GM18868 (cell line): ENCODE measurements around the gene KRT4.
"Not testable (repeated sequence)": the region's sequence is repeated elsewhere in the genome, so short reads cannot be mapped to it uniquely, and the experiment has no call there.

ENCODE experiments used
- ATAC-seq: cut with Tn5 transposase; IDR thresholded peaks from one replicate; pipeline ENCODE4 v1.9.1; 2021; ENCODE audit warnings: mild to moderate bottlenecking, moderate library complexity; ENCODE audit not compliant: unreplicated experiment

Gene KRT4

DNA sequence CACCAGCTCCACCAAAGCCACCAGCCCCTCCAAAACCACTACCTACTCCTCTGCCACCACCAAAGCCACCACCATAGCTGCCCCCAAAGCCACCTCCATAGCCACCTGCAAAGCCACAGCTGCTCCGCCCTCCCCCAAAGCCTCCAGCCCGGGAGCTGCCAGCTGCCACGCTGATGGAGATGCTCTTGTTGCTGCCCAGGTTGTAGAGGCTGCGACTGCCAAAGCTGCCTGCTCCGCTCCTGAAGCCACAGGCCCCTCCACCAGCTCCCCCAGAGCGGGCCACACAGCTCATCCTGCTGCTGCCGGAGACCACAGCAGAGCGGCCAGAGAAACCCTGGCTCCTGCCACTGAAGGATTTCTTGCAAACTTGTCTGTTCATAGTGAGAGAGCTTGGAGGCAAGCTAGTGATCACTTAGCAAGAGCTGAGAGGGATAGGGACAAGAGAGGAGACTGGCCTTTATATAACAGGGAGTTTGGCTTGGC is 37.0 kb downstream of the KRT4 start, which contains the start of gene KRT76:
TSS of gene KRT76 (minus strand) at position 433 of the 483 bp plus-strand sequence. CDS start at position 379, 54 bp downstream.
- ATAC-seq: no peak

- no peak for ATAC-seq
Measured at GRCh38 chr12:52776435-52776834, 37.5 kb downstream of the KRT4 start.

GRCh38 chr12:52774629-52775250 is 39.2 kb downstream of the KRT4 start:
- ATAC-seq: no peak

GRCh38 chr12:52772772-52773171 is 41.1 kb downstream of the KRT4 start:
- no peak for ATAC-seq

DNA sequence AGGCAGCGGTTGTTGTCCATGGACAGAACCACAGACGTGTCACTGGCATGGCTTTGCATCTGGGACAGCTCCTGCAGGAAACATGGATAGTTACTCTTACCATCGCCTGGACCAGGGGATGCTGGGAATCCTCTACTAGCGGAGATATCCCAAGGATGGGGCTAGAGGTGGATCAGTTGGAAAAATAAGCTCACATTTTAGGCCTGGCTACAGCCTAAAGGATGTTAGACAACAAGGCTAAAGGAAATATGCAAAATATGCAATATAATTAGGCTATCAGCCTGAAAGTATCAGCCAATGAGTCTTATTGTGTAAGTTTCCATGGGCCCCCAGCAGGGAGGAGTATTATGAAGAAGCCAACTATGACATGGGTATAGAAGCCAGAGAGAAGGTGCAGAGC is 41.7 kb downstream of the KRT4 start:
- no peak for ATAC-seq

- ATAC-seq: no peak
Measured at GRCh38 chr12:52771505-52771904, 42.4 kb downstream of the KRT4 start.

- ATAC-seq: no peak
Measured at GRCh38 chr12:52771088-52771487, 42.8 kb downstream of the KRT4 start.

DNA sequence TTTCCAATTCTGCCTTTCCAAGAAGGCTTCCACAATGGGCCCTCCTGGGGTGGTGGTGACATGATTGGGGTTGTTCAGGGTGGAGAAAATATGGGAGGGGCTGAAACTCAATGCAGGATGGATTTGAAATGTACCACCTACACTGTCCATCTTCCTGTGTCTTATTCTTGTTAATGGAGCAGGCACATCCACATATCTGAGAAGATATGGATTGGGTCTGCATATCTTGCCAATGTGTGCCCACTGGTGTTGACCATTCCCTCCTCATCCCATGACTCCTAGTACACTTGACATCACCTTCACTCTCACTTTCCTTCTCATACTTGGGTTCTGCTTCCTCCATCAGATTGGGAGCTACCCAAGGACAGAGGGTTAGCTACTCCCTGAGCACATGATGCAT is 44.0 kb downstream of the KRT4 start:
- no peak for ATAC-seq

- no peak for ATAC-seq
Measured at GRCh38 chr12:52769354-52769753, 44.6 kb downstream of the KRT4 start.

- ATAC-seq: no peak
Measured at GRCh38 chr12:52768479-52769200, 45.3 kb downstream of the KRT4 start.

- no peak for ATAC-seq
Measured at GRCh38 chr12:52767427-52767826, 46.5 kb downstream of the KRT4 start.

- ATAC-seq: no peak
Measured at GRCh38 chr12:52767020-52767379, 46.9 kb downstream of the KRT4 start.

GRCh38 chr12:52766351-52767019 is 47.4 kb downstream of the KRT4 start:
- no peak for ATAC-seq

GRCh38 chr12:52765702-52766101 is 48.2 kb downstream of the KRT4 start:
- ATAC-seq: no peak

DNA sequence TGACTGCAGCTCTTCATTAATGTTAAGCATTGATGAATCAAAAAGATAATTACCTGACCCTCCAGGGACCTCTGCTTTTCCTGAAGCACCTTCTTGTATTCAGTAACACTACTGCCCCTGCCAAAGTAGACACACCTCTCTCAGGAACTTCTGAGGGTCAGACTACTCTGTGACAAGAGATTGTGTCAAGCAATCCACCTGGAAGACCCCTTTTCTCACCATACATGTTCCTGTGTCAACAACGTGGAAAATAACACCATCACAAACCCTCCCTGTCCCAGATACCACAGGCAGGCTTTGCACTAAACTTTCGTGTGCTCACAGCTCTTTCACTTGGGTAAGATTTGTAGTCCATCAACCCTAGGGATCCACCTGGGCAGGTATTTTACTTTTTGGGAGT is 49.9 kb downstream of the KRT4 start:
- no peak for ATAC-seq

DNA sequence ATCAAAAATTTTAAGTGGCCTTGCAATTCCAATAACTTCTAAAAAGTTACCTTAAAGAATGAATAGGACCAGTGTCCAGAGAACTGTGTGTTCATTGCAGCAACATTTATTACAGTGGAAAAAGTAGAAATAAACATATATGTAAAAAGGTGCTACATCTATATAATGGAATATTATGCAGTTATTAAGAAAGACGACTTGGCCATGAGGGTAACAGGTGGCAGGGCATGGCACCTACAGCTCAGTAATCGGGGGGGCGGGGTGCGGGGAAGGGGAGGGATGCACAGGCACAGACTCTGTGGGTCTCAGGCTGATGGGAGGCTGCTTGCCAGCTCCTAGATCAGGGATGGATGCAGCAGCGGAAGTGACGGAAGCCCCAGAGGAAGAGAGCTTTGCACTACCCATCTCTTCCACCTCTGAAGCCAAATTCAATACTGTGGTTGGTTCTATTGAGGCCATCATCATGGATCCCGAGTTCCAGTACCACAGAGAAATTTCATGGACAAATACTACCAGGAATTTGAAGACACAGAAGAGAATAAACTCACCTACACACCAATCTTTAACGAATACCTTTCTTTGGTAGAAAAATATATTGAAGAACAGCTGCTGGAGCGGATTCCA is 50.8 kb downstream of the KRT4 start:
- no peak for ATAC-seq

DNA sequence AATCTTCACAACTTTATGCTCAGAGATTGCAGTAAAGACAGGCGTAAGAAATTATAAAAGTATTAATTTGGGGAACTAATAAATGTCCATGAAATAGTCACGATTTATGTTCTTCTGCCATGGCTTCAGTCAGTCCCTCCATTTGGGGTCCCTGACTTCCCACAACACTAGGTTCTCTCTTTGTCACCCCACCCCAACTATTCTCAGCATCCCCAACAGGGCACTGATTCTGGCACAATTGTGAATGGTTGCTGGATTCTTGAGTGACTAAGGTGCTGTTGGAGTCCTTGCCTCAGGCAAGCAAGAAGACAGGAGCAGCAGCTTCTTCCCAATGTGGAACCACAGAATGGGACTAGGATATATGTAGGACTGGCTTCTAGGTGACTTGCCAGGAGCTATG is 52.1 kb downstream of the KRT4 start:
- no peak for ATAC-seq

- ATAC-seq: not testable (repeated sequence)
Measured at GRCh38 chr12:52761218-52761617, 52.7 kb downstream of the KRT4 start.

- ATAC-seq: no peak
Measured at GRCh38 chr12:52760623-52761022, 53.3 kb downstream of the KRT4 start.

DNA sequence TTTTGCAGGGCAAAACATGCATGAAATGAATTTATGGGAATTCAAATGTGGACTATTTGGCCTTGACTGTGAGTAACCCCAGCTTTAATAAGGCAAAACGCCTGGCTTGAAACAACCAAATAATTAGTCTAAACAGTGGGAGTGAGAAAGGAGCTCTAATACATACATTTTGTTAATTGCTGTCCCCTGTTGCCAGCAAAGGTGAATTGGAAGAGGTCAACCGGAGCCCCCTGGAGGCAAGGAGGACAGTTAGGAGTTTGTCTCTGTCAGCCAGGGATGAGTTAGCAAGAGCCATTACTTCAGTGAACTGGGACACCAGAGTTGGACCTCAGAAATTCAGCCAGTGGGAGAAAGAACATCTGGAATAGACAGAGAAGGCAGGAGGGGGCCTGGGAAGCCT is 54.2 kb downstream of the KRT4 start:
- no peak for ATAC-seq

- no peak for ATAC-seq
Measured at GRCh38 chr12:52759218-52759617, 54.7 kb downstream of the KRT4 start.
